Chondrocyte (in vitro differentiated cells): ENCODE data around the gene SKAP1. TPM values are rescaled to one million over a fixed set of nuclear protein-coding genes. Genes with fewer than 3 reads are reported as not detected.

ENCODE experiments used
- DNase-seq: peaks from one replicate; pipeline ENCODE4 v3.0.0; 2021; ENCODE audit warnings: mixed read lengths, low spot score
- H3K27ac Mint-ChIP-seq: one replicate; pipeline ENCODE4 v1.8.0; 2021; ENCODE audit warnings: mild to moderate bottlenecking, moderate library complexity, mixed read lengths; ENCODE audit not compliant: unreplicated experiment
- H3K27me3 Mint-ChIP-seq: 2 replicates; pipeline ENCODE4 v1.8.0; 2021; ENCODE audit warnings: low read depth, mixed read lengths
- H3K36me3 Mint-ChIP-seq: 2 replicates; pipeline ENCODE4 v1.8.0; 2021; ENCODE audit warnings: low read depth, mixed read lengths
- H3K4me1 Mint-ChIP-seq: 2 replicates; pipeline ENCODE4 v1.8.0; 2021; ENCODE audit warnings: low read depth, mild to moderate bottlenecking, mixed read lengths
- H3K4me3 Mint-ChIP-seq: one replicate; pipeline ENCODE4 v1.8.0; 2021; ENCODE audit warnings: mild to moderate bottlenecking, moderate library complexity, mixed read lengths; ENCODE audit not compliant: unreplicated experiment
- H3K9me3 Mint-ChIP-seq: 2 replicates; pipeline ENCODE4 v1.8.0; 2021; ENCODE audit warnings: low read depth, mixed read lengths
- total RNA-seq: library from RNA; stranded (reverse); gene quantifications from 3 replicates; pipeline ENCODE4 v1.2.1, GENCODE V29; 2021
- TF ChIP-seq, protein P1 (sequence below): fragments of 200-600 bp; sonication (generic); IDR thresholded peaks from 2 replicates; pipeline ENCODE4 v1.5.0; 2021; ENCODE audit warnings: antibody characterized with exemption, mild to moderate bottlenecking, moderate library complexity

SKAP1 gene
- total RNA-seq, 1 donor from 2014 or later, result not detected

DNA sequence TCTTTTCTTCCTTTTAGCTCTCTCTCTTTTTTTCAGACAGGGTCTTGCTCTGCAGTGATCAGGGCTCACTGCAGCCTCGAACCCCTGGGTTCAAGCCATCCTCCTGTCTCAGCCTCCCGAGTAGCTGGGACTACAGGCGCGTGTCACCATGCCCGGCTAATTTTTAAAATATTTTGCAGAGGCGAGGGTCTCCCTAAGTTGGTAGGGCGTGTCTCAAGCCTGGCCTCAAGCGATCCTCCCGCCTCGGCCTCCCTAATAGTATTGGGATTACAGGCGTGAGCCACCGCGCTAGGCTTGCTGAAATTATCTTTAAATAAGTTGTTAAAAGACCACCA, 323.2 kb downstream of the SKAP1 start:
- Mint-ChIP-seq H3K9me3 (no peaks in the 10 kb centered on the region), H3K27me3 (no peaks in the 10 kb centered on the region), H3K4me3 (peak overlapping the region; percentile 90), H3K4me1 (peaks cover 36% of the 10 kb centered on the region), H3K27ac (peak overlapping the region; percentile 87), H3K36me3 (no peaks in the 10 kb centered on the region)
- DNase-seq, result peak; percentile 43
- TF ChIP-seq, protein P1, sequence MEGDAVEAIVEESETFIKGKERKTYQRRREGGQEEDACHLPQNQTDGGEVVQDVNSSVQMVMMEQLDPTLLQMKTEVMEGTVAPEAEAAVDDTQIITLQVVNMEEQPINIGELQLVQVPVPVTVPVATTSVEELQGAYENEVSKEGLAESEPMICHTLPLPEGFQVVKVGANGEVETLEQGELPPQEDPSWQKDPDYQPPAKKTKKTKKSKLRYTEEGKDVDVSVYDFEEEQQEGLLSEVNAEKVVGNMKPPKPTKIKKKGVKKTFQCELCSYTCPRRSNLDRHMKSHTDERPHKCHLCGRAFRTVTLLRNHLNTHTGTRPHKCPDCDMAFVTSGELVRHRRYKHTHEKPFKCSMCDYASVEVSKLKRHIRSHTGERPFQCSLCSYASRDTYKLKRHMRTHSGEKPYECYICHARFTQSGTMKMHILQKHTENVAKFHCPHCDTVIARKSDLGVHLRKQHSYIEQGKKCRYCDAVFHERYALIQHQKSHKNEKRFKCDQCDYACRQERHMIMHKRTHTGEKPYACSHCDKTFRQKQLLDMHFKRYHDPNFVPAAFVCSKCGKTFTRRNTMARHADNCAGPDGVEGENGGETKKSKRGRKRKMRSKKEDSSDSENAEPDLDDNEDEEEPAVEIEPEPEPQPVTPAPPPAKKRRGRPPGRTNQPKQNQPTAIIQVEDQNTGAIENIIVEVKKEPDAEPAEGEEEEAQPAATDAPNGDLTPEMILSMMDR, result no peak

DNA sequence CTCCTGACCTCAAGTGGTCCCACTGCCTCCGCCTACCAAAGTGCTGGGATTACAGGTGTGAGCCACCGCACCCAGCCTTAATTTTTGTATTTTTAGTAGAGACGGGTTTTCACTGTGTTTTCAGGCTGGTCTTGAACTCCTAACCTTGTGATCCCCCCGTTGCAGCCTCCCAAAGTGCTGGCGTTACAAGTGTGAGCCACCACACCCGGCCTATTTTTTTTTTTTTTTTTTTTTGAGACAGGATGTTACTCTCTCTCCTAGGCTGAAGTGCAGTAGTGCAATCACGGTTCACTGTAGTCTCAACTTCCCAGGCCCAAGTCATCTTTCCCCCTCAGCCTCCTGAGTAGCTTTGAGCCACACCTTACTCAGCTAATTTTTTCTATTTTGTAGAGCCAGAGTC, 325.6 kb downstream of the SKAP1 start:
- H3K9me3 Mint-ChIP-seq, result no peaks in the 10 kb centered on the region
- TF ChIP-seq, protein P1, result no peak
- H3K4me3 Mint-ChIP-seq, result no peak overlapping the region
- no peak overlapping the region for H3K27ac Mint-ChIP-seq
- H3K4me1 Mint-ChIP-seq, result peaks cover 37% of the 10 kb centered on the region
- DNase-seq, result peak; percentile 14
- H3K27me3 Mint-ChIP-seq, result no peaks in the 10 kb centered on the region
- H3K36me3 Mint-ChIP-seq, result no peaks in the 10 kb centered on the region

DNA sequence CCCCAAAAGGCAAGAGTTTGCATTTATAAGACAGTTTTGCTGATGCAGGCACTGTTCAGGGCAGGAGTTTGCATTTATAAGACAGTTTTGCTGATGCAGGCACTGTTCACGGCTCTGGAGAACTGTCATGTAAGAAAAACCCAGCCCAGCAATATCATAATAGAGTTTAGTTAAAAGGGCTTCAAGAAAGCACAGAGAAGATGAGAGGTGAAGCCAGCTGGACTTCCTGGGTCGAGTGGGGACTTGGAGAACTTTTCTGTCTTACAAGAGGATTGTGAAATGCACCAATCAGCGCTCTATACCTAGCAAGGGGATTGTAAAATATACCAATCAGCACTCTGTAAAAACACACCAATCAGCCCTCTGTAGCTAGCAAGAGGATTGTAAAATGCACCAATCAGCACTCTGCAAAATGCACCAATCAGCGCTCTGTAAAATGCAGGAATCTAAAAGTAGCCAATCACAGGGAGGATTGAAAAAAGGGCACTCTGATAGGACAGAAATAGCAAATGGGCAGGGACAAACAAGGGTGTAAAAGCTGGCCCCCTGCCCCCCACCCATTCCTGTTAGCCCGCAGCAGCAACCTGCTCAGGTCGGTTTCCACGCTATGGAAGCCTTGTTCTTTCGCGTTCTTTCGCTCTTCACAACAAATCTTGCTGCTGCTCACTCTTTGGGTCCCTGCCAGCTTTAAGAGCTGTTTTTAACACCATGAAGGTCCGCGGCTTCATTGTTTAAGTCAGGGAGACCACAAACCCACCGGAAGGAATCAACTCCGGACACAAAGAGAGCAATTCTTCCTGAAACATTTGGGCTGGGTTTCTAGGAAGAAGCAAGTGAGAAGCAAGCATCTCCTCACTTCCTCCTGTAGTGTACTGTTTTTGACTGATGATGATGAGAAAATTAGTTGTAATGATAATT, 327.0 kb downstream of the SKAP1 start:
- H3K4me1 Mint-ChIP-seq, result peaks cover 28% of the 10 kb centered on the region
- no peak overlapping the region for H3K4me3 Mint-ChIP-seq
- H3K36me3 Mint-ChIP-seq, result no peaks in the 10 kb centered on the region
- H3K27me3 Mint-ChIP-seq, result no peaks in the 10 kb centered on the region
- H3K9me3 Mint-ChIP-seq, result no peaks in the 10 kb centered on the region
- DNase-seq, result peak; percentile 2
- H3K27ac Mint-ChIP-seq, result no peak overlapping the region
- TF ChIP-seq, protein P1, result no peak

DNA sequence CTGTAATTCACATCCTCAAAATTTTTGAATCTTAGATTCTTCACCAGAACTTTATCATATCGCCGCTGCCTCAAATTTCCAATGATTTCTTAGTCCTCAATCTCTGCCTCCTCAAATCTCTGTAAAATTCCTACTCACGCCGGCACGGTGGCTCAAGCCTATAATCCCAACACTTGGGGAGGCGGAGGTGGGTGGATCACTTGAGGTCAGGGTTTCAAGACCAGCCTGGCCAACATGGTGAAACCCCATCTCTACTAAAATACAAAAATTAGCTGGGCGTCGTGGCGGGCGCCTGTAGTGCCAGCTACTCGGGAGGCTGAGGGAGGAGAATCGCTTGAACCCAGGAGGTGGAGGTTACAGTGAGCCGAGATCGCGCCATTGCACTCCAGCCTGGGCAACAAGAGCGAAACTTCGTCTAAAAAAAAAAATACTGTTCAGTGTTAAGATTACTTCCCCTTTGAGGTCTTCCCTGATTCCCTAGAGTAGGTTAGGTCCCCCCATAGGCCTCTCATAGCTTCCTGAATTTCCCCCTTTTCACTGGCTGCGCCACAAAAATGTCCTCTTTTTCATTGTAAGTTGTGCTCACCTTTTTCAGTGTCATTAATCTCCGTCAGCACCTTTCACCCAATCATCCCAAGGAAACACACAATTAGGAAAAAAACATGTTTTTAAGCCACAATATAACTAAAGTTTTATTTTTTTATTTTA, 327.8 kb downstream of the SKAP1 start:
- H3K9me3 Mint-ChIP-seq, result no peaks in the 10 kb centered on the region
- peak; percentile 29 for DNase-seq
- H3K4me3 Mint-ChIP-seq, result peak overlapping the region; percentile 46
- peak overlapping the region; percentile 77 for H3K27ac Mint-ChIP-seq
- no peaks in the 10 kb centered on the region for H3K36me3 Mint-ChIP-seq
- peaks cover 32% of the 10 kb centered on the region for H3K4me1 Mint-ChIP-seq
- no peaks in the 10 kb centered on the region for H3K27me3 Mint-ChIP-seq
- TF ChIP-seq, protein P1, result no peak

DNA sequence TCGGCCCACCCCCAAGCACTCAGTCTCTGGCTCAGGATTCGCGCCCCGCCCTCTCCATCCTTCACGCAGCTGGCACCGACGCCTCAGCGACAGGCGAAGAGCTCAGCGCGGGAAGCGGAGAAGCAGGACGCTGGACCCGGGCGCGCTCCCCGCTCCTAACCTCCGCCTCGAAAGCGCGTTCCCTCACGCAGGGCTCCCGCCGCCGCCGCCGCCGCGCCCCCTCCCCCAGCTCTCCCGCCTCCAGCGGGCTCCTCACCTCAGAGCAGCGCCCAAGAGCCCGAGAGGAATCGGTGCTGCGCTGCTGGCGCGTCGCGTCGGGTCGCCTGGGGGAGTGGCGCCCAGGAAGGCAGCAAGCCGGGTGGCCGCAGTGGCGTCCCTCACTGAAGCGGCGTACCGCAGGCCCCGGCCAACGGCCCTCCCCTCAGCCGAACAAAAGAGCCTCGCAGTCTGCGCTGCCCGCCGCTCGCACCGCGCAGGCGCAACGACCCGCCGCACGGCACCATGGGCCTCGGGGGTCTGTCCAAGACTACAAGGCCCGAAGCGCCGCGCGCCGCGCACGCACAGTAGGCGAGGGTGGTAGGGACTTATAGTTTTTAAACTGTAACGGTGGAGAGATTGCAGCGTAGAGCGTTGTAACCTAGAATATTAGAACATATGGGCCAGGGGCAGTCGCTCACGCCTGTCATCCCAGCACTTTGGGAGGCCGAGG, 328.8 kb downstream of the SKAP1 start, which contains the start of gene CBX1:
Gene CBX1, minus strand, starts transcription at position 467 of the 709 bp plus-strand sequence. CDS start 24,474 bp downstream, outside the sequence.
- Mint-ChIP-seq H3K27me3 (no peaks in the 10 kb centered on the region), H3K36me3 (no peaks in the 10 kb centered on the region), H3K9me3 (no peaks in the 10 kb centered on the region), H3K4me1 (peaks cover 27% of the 10 kb centered on the region), H3K4me3 (peak within 1 kb of the TSS; percentile 99), H3K27ac (peak within 1 kb of the TSS; percentile 98)
- peak; percentile 99 for DNase-seq
- TF ChIP-seq, protein P1, result no peak
